ENCODE data around the gene EEF1AKMT3.
A peak's percentile ranks its signal among the peaks of the same experiment; 100 is the strongest.

EEF1AKMT3 gene

GRCh38 chr12:57751788-57752667 lies 20.4 kb upstream of the EEF1AKMT3 start, which contains the start of gene CDK4:
TSS of gene CDK4 (minus strand) at chr12:57752310. CDS start at chr12:57751717, 593 bp downstream.
- peak; percentile 99 to 100 for DNase-seq

- DNase-seq: no peak
Observed at GRCh38 chr12:57752668-57753000, 19.8 kb upstream of the EEF1AKMT3 start.

DNA sequence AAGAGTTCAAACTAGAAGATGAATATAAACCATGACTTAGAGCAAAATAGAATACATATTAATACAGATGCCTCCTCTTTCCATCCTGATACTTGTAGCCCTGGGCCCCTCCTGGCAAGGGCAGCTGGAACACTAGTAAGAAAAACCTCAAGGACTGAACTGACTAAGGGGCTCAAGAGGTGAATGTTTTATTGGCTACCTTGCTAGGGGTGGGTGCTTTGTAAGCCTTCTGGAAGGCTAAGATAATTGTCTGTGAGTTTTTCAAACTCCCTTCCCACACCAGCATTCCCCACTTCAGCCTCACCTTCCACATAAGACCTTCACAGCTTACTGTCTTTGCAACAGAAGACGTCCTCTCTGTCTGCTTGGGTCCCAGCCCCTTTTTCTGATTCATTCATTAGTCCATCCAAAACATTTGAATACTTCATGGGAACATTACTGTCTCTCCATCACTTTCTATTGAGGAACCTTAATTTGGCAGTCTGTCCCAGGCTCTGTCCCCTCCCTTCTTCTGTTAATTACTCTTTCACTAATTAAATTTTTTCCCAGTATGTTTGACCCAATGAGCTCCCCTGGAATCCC lies 18.6 kb upstream of the EEF1AKMT3 start:
- DNase-seq: no peak

DNA sequence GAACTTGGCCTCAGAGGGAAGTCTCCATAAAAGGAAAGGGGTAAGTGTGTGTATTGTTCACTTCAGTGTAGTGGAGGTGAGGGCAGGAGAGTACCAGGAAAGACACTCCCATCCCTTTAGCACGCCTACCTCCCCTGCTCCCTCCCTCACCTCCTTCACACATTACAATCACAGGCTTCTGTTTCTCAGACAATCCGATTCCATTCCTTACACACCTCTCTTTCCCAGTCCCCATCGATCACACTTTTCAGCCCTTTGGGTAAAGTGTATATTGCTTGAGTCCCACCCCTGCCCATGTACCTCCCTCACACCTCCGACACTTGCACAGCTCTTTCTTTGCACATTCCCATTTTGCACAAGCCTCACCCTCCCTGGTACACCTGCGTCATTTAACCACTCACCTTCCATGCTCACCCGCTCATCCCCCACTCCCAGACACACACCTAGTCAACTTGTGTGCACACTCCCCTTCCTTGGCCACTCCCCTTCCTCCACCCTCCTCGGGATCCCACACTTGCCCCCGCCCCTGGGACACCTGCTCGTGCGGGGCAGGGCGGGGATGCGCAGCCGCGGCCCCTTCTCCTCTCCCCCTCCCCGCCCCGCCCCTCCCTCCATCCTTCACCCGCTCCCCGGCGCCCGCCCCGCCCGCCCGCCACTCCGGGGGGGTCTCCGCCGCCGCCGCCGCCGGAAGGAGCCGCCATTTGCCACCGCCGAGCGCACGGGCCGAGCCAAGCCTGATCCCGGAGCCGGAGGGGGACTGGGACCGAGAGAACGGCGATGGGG lies 17.8 kb upstream of the EEF1AKMT3 start, which contains the start of gene MARCHF9:
Gene MARCHF9 (plus strand): TSS at position 693 of the 783 bp plus-strand sequence. CDS start 426 bp downstream, outside the sequence.
- peak; percentile 4 to 30 for DNase-seq

- no peak for DNase-seq
Observed at GRCh38 chr12:57755194-57755453, 17.3 kb upstream of the EEF1AKMT3 start.

DNA sequence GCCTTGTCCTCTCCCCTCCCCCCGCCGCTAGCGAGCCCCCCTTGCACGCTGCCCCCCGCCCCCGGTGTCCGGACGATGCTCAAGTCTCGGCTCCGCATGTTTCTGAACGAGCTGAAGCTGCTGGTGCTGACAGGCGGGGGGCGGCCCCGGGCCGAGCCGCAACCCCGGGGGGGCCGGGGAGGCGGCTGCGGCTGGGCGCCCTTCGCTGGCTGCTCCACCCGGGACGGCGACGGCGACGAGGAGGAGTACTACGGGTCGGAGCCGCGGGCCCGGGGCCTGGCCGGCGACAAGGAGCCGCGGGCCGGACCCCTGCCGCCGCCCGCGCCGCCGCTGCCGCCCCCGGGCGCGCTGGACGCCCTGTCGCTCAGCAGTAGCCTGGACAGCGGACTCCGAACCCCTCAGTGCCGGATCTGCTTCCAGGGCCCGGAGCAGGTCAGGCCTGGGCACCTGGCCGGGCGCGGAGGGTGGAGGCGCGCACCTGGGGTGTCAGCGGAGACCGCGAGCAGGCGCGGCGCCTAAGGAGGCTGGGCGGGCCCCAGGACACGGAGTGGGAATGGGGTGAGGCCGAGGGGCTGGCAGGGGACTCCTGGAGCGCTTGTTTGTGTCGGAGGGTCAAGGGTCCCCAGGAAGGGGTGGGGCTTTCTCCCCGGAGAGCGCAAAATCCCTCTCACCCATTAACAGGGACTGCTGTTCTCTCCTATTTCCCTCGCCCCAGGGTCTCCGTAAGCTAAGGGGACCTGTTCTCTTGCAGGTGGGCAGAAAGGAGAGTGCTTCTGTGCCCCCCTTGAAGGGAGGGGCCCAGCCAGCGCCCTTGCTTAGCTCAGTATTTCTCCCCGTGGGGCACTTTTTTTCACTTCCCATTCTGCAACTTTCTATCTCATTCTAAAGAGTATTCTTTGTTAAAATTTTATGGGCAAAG lies 16.7 kb upstream of the EEF1AKMT3 start:
- DNase-seq: no peak

DNA sequence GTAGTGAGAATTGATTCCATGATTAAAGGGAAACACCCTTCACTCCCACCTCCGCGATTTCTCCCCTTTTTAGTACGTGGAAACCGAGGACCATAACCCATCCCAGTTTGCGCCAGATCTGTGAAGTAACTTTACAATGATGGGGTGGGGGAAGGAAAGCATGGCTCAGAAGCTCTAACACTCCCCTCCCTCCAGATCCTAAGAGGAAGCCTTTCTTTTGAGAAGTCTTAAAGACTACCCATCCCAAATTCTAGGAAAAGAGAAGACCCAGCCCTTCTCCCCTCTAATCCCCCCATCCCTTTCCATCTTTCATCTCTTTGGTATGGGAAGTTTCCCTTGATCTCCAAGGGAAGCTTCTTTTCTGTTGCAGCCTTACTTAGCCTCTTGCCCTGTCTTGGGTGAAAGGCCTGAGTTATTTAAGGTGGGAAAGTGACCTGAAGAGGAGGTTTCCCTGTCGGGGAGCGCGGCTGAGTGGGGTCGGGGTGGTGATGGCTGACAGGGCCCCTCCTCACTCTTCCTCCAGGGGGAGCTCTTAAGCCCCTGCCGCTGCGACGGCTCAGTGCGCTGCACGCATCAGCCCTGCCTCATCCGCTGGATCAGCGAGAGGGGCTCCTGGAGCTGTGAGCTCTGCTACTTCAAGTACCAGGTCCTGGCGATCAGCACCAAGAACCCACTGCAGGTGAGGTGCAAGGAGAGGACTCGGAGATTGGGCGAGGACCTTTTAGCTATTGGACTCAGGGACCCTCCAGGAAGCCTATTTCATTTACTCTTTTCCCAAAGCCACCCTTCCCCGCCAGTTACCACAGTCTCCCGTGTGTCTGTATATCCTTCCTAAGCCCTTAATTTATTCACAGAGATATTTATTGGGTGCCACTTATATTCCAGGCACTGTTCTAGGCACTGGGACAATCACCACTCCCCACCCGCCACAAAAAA lies 15.7 kb upstream of the EEF1AKMT3 start:
- no peak for DNase-seq

GRCh38 chr12:57757771-57758170 lies 14.6 kb upstream of the EEF1AKMT3 start:
- DNase-seq: no peak

DNA sequence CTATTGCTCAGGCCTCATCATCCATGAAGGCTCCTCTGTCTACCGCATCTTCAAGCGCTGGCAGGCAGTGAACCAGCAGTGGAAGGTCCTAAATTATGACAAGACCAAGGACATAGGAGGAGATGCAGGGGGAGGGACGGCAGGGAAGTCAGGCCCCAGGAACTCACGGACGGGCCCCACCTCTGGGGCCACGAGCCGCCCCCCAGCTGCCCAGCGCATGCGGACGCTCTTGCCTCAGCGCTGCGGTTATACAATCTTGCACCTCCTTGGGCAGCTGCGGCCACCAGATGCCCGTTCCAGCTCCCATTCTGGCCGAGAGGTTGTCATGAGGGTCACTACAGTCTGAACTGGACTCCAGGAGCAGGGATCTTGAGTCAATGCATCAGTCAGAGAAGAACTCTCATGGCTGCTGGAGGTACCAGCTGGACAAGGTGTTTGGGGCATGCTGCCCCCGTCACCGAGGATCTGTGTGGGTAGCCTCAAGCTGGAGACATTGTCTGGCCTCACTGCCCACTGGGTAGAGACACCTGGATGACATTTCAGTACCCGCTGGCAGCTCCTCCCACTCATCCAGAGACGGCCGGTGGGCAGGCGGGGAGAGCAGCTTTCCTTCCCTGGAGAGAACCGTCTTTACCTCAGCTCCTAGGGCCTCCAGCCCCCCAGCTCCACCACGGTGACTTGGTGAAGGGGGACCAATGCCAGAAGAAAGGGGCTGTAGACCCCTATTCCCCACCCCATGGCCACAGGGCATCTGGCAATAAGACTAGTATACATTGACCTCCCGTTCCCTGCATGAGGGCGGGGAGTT lies 13.7 kb upstream of the EEF1AKMT3 start:
- DNase-seq: no peak

- DNase-seq: no peak
Observed at GRCh38 chr12:57759360-57759980, 12.9 kb upstream of the EEF1AKMT3 start.

GRCh38 chr12:57760347-57760982 lies 11.9 kb upstream of the EEF1AKMT3 start:
- no peak for DNase-seq

GRCh38 chr12:57761391-57761998 lies 10.9 kb upstream of the EEF1AKMT3 start:
- DNase-seq: no peak

DNA sequence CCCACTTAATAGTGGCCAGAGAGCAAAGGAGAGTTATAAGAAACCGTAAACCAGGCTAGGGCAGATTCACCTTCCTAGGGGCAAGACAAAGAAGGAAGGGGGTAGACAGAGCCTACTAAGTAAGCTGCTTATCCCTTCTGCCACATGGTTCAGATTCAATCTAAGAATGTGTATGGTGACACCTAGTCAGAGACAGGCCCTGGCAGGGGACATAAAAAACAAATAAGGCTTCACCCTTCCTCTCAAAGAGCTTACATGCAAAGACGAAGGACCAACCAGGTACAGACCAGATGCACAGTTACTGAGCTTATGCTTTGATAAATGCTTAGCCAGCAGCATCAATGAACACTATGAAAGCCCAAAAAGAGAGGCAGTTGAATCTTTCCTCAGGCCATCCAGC lies 10.0 kb upstream of the EEF1AKMT3 start:
- DNase-seq: no peak

GRCh38 chr12:57763881-57764661 lies 8.3 kb upstream of the EEF1AKMT3 start:
- DNase-seq: no peak

- no peak for DNase-seq
Observed at GRCh38 chr12:57764662-57765002, 7.8 kb upstream of the EEF1AKMT3 start.

DNA sequence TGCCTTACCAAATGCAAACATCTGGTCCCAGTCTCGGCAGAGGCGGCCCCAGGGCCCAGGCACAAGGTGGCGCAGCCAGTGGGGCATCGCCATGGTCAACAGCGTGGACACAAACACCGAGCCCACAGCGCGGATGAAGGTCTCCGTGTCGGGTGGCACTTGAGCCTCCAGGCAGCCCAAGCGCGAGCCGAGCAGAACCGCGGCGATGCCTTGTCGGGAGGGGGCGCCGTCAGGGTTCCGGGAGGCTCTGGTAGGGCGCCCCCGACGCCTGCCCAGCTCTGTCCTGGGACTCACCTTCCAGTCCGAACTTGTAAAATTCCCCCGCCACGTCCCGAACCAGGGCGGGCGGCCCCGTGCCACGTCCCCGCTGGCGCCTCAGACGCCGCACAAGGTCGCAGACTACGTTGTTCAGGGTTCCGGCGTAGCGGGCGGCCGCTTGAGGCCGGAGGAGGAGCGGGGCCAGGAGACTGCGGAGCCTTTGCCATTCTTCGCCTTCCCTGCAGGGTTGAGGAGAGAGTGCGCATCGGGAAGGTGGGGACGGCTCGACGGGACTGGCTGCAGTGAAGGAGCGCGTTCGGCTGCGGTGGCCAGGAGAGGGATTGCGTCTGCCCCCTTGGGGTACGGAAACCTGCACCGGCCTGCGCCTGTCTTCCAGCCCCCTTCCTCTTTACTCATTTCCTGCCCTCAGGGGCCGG lies 7.3 kb upstream of the EEF1AKMT3 start:
- DNase-seq: no peak

DNA sequence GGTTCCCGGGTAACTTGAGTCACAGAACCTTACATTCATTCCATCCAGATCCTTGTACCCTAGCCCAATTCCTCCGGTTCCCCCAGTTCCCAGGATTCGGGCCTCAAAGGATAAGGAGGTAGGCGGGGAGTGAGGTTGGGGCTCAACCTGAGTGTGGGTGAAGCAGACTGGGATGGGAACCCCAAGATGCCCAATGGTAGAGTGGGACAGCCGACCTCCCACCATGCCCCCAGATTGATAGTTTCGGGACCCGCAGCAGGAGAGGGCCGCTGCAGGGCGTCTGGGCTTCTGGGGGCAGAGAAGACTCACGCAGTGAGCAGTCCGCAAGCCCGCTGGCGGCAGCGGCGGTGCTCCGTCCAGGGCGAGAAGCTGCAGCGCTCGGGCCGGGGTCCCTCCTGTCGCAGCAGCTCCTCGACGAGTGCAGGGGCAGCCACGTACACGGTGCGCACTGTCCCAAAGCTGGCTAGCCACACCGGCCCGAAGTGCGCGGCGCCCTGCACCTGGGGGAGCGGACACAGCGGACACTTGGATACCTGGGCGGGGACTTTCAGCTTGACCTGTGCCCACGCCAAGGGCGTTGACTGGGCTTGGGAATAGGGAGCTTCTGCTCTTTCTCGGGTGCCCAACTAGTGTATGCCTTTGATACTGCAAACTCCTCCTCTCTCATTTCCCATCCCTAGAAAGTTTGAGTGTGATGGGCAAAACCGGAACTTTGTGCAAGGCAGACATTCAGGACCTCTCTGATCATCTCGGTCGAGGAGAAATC lies 6.5 kb upstream of the EEF1AKMT3 start:
- no peak for DNase-seq

Data from cerebellar nuclear complex (tissue), 1 donor.